ENCODE results near the gene TUBA8. TPM values are rescaled to one million over a fixed set of nuclear protein-coding genes. Genes with fewer than 3 reads are reported as not detected.

The TUBA8 gene
- total RNA-seq, 3 donors from 2014 or later (not counting 1 experiment from before 2014, with no cell fraction given) = 1.2 to 3.7 (median 2.3) TPM

- Histone ChIP-seq H3K9me3 (ENCODE audit: control insufficient read depth, insufficient read depth, low read length) (no peaks in the 10 kb centered on the region), H3K36me3 (ENCODE audit: control insufficient read depth, insufficient read depth, low read length) (no peaks in the 10 kb centered on the region), H3K4me1 (ENCODE audit: control insufficient read depth, insufficient read depth, low read length) (peaks cover 8% of the 10 kb centered on the region), H3K27me3 (ENCODE audit: control insufficient read depth, insufficient read depth, low read length) (no peaks in the 10 kb centered on the region), H3K4me3 (ENCODE audit: low read length) (no peak overlapping the region), H3K27ac (ENCODE audit: low read length) (no peak overlapping the region)
- TF ChIP-seq CTCF (IDR thresholded peaks at IDR 0.05) = no peak
- no peak for ATAC-seq
- Mint-ChIP-seq H3K36me3 (no peaks in the 10 kb centered on the region), H3K27ac (no peak overlapping the region), H3K4me1 (peaks cover 0 to 8% of the 10 kb centered on the region in 2 donors), H3K9me3 (no peaks in the 10 kb centered on the region), H3K4me3 (no peak overlapping the region), H3K27me3 (ENCODE audit: low read depth in 2 of 2) (peaks cover 32 to 57% of the 10 kb centered on the region in 2 donors)
- DNase-seq = no peak
- intact Hi-C loops (cut with micrococcal nuclease) = loop anchor here (10.0 kb wide), 1 partner anchor 152 kb away; no protein-coding TSS in a partner anchor
- WGBS (ENCODE audit: insufficient coverage) = 91% methylated on average over 3 of the region's 3 CpGs
Observed at GRCh38 chr22:18067121-18067520, 43.5 kb upstream of the TUBA8 start.

GRCh38 chr22:18067548-18068341 is 42.9 kb upstream of the TUBA8 start:
- Histone ChIP-seq H3K4me3 (ENCODE audit: low read length) (no peak overlapping the region), H3K27ac (ENCODE audit: low read length) (no peak overlapping the region), H3K36me3 (ENCODE audit: control insufficient read depth, insufficient read depth, low read length) (no peaks in the 10 kb centered on the region), H3K4me1 (ENCODE audit: control insufficient read depth, insufficient read depth, low read length) (peaks cover 8% of the 10 kb centered on the region), H3K9me3 (ENCODE audit: control insufficient read depth, insufficient read depth, low read length) (no peaks in the 10 kb centered on the region), H3K27me3 (ENCODE audit: control insufficient read depth, insufficient read depth, low read length) (no peaks in the 10 kb centered on the region)
- no peaks in the 10 kb centered on the region for H3K9me3 Mint-ChIP-seq
- no peaks in the 10 kb centered on the region for H3K36me3 Mint-ChIP-seq
- H3K27me3 Mint-ChIP-seq (ENCODE audit: low read depth in 2 of 2) = peaks cover 32 to 57% of the 10 kb centered on the region in 2 donors
- intact Hi-C loops (cut with micrococcal nuclease) = loop anchor here (10.0 kb wide), 1 partner anchor 153 kb away; no protein-coding TSS in a partner anchor
- H3K27ac Mint-ChIP-seq = no peak overlapping the region
- no peak for DNase-seq
- ATAC-seq = no peak
- no peak overlapping the region for H3K4me3 Mint-ChIP-seq
- H3K4me1 Mint-ChIP-seq = peaks cover 0 to 8% of the 10 kb centered on the region in 2 donors
- no peak for TF ChIP-seq CTCF (IDR thresholded peaks at IDR 0.05)
- WGBS (ENCODE audit: insufficient coverage) = 84% methylated on average over 14 of the region's 14 CpGs

GRCh38 chr22:18068381-18068988 is 42.1 kb upstream of the TUBA8 start:
- Mint-ChIP-seq H3K36me3 (no peaks in the 10 kb centered on the region), H3K4me3 (no peak overlapping the region), H3K4me1 (peaks cover 0 to 8% of the 10 kb centered on the region in 2 donors), H3K9me3 (no peaks in the 10 kb centered on the region), H3K27ac (no peak overlapping the region), H3K27me3 (ENCODE audit: low read depth in 2 of 2) (peaks cover 32 to 57% of the 10 kb centered on the region in 2 donors)
- Histone ChIP-seq H3K9me3 (ENCODE audit: control insufficient read depth, insufficient read depth, low read length) (no peaks in the 10 kb centered on the region), H3K27ac (ENCODE audit: low read length) (no peak overlapping the region), H3K27me3 (ENCODE audit: control insufficient read depth, insufficient read depth, low read length) (no peaks in the 10 kb centered on the region), H3K4me3 (ENCODE audit: low read length) (no peak overlapping the region), H3K4me1 (ENCODE audit: control insufficient read depth, insufficient read depth, low read length) (peaks cover 8% of the 10 kb centered on the region), H3K36me3 (ENCODE audit: control insufficient read depth, insufficient read depth, low read length) (no peaks in the 10 kb centered on the region)
- 98% methylated on average over 3 of the region's 3 CpGs for WGBS (ENCODE audit: insufficient coverage)
- no peak for TF ChIP-seq CTCF (IDR thresholded peaks at IDR 0.05)
- intact Hi-C loops (cut with micrococcal nuclease) = loop anchor here (10.0 kb wide), 1 partner anchor 154 kb away; no protein-coding TSS in a partner anchor
- no peak for ATAC-seq
- DNase-seq = no peak
